Neutrophil (primary cell): ENCODE data around the gene MAP3K15.

Source experiments
- H3K27ac ChIP-seq: fragments of 200-600 bp; sonication (generic); 2 replicates; pipeline ENCODE4 v1.5.1; 2016; ENCODE audit warnings: mild to moderate bottlenecking, moderate library complexity
- H3K27me3 ChIP-seq: fragments of 200-600 bp; sonication (generic); 2 replicates; pipeline ENCODE4 v1.6.0; 2016; ENCODE audit warnings: mild to moderate bottlenecking
- H3K36me3 ChIP-seq: fragments of 200-600 bp; sonication (generic); 2 replicates; pipeline ENCODE4 v1.5.1; 2017
- H3K4me1 ChIP-seq, 2 experiments: fragments of 200-600 bp in 1 of 2; sonication (generic) in 1 of 2; 1 replicate in 1 of 2; 2 replicates in 1 of 2; pipeline versions ENCODE4 v1.5.1 to v1.6.1; 2013 to 2016; ENCODE audit warnings: low read depth in 1 of 2, low read length in 1 of 2, mild to moderate bottlenecking in 1 of 2, moderate library complexity in 1 of 2; ENCODE audit not compliant: control insufficient read depth in 1 of 2, insufficient read depth in 1 of 2
- H3K4me3 ChIP-seq, 2 experiments: fragments of 200-600 bp in 1 of 2; sonication (generic) in 1 of 2; 1 replicate in 1 of 2; 2 replicates in 1 of 2; pipeline ENCODE4 v1.5.1; 2013 to 2016; ENCODE audit warnings: low read depth in 1 of 2, low read length in 1 of 2, mild to moderate bottlenecking in 1 of 2, moderate library complexity in 1 of 2
- H3K9me3 ChIP-seq: fragments of 200-600 bp; sonication (generic); 2 replicates; pipeline ENCODE4 v1.5.1; 2016
- CTCF ChIP-seq: fragments of 200-600 bp; sonication (generic); IDR thresholded peaks from 2 replicates; pipeline ENCODE4 v1.5.1; 2016; ENCODE audit warnings: antibody characterized with exemption

MAP3K15 gene

GRCh38 chrX:19539665-19540064 lies 24.4 kb upstream of the MAP3K15 start:
- Histone ChIP-seq H3K36me3 (peaks cover 71% of the 10 kb centered on the region), H3K27ac (no peak overlapping the region), H3K9me3 (no peaks in the 10 kb centered on the region), H3K4me3 (no peak overlapping the region), H3K27me3 (no peaks in the 10 kb centered on the region), H3K4me1 (peaks cover 0 to 7% of the 10 kb centered on the region in 2 experiments)
- TF ChIP-seq CTCF = no peak

GRCh38 chrX:19535476-19535875 lies 20.2 kb upstream of the MAP3K15 start:
- Histone ChIP-seq H3K27me3 (no peaks in the 10 kb centered on the region), H3K4me3 (no peak overlapping the region), H3K36me3 (peaks cover 32% of the 10 kb centered on the region), H3K27ac (no peak overlapping the region), H3K4me1 (no peaks in the 10 kb centered on the region), H3K9me3 (no peaks in the 10 kb centered on the region)
- no peak for TF ChIP-seq CTCF

- Histone ChIP-seq H3K36me3 (peaks cover 16% of the 10 kb centered on the region), H3K27me3 (no peaks in the 10 kb centered on the region), H3K4me3 (no peak overlapping the region), H3K27ac (no peak overlapping the region), H3K9me3 (no peaks in the 10 kb centered on the region), H3K4me1 (no peaks in the 10 kb centered on the region)
- no peak for TF ChIP-seq CTCF
These were observed 17.4 kb upstream of the MAP3K15 start for GRCh38 chrX:19532709-19533108.

- peaks cover 27% of the 10 kb centered on the region for H3K27me3 ChIP-seq
- H3K4me1 ChIP-seq = peaks cover 3 to 4% of the 10 kb centered on the region in 2 experiments
- H3K36me3 ChIP-seq = no peaks in the 10 kb centered on the region
- no peaks in the 10 kb centered on the region for H3K9me3 ChIP-seq
- TF ChIP-seq CTCF = no peak
- H3K4me3 ChIP-seq = no peak overlapping the region
- H3K27ac ChIP-seq = no peak overlapping the region
These were observed 2.7 kb upstream of the MAP3K15 start for GRCh38 chrX:19517965-19518364.

GRCh38 chrX:19515615-19516105 lies 352 bp upstream of the MAP3K15 start:
- H3K4me3 ChIP-seq = peak overlapping the region; percentile 34 to 63
- no peak overlapping the region for H3K27ac ChIP-seq
- H3K9me3 ChIP-seq = no peaks in the 10 kb centered on the region
- TF ChIP-seq CTCF = peak; percentile 11
- H3K27me3 ChIP-seq = peaks cover 29% of the 10 kb centered on the region
- H3K36me3 ChIP-seq = no peaks in the 10 kb centered on the region
- peaks cover 3 to 4% of the 10 kb centered on the region in 2 experiments for H3K4me1 ChIP-seq

- no peak for TF ChIP-seq CTCF
- Histone ChIP-seq H3K27ac (no peak overlapping the region), H3K27me3 (peaks cover 29% of the 10 kb centered on the region), H3K4me3 (no peak overlapping the region), H3K4me1 (peaks cover 3 to 4% of the 10 kb centered on the region in 2 experiments), H3K36me3 (no peaks in the 10 kb centered on the region), H3K9me3 (no peaks in the 10 kb centered on the region)
These were observed 1.9 kb downstream of the MAP3K15 start for GRCh38 chrX:19513383-19513782.
